SK-N-MC (cell line): ENCODE results near the gene CELSR1.

Source experiments
- EZH2 ChIP-seq: fragments of 200-600 bp; sonication (generic); IDR thresholded peaks from one replicate; pipeline ENCODE4 v1.6.1; 2017; ENCODE audit warnings: antibody characterized with exemption
- POLR2AphosphoS5 ChIP-seq: IDR thresholded peaks from 2 replicates; pipeline ENCODE4 v1.6.1; 2012; ENCODE audit warnings: mild to moderate bottlenecking, low read depth, low read length, borderline replicate concordance

DNA sequence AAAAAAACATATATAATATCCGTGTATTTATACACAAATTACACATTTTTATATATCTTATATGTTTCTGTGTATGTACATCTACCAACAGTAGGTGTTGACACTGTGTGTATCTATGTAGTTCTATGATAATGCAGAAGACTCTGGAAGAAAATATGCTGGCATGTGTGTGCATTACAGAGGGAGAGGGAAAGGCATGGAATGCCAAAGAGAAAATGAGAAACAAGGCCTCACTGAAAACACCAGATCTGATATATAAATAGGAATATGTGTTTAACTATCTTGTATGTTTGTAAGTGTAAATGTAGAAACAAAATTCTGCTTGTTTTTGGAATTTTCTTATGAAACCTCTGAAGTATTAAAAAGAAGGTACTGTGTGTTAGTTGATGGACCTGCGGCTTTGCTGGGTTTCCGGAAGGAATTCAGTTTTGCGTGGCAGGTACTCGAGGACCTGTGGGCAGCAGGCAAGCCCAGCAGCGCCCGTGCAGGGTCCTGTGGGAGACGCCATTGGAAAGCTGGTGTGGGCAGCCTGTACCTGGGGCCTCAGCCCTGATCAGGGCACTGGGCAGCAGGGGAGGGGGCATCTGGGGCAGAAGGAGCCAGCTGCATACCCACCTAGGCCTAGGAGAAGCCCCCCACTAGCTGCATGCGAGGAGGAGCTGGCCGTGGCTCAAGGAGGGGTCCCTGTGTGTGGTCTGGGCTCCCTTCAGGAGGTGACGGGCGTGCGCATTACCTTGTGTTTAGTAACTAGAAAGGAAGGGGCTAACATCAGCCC, 209.5 kb downstream of the CELSR1 start:
- TF ChIP-seq EZH2 (no peak), POLR2AphosphoS5 (no peak)
